WERI-Rb-1 (cell line): ENCODE data around the gene PRSS50.
"Not testable (repeated sequence)": the region's sequence is repeated elsewhere in the genome, so short reads cannot be mapped to it uniquely, and the experiment has no call there.

Source experiments
- DNase-seq: peaks from one replicate; pipeline ENCODE4 v3.0.0-alpha.2; 2020
- H3K27ac ChIP-seq: fragments of 250-450 bp; sonication (Bioruptor Pico); 2 replicates; pipeline ENCODE4 v1.5.1; 2020; ENCODE audit warnings: mild to moderate bottlenecking, moderate library complexity
- H3K27me3 ChIP-seq: fragments of 250-450 bp; sonication (Bioruptor Pico); 2 replicates; pipeline ENCODE4 v1.5.1; 2021; ENCODE audit warnings: mild to moderate bottlenecking, low read depth, moderate library complexity; ENCODE audit not compliant: insufficient read depth, severe bottlenecking
- H3K36me3 ChIP-seq: fragments of 250-450 bp; sonication (Bioruptor Pico); 2 replicates; pipeline ENCODE4 v1.5.1; 2020; ENCODE audit warnings: mild to moderate bottlenecking, moderate library complexity
- H3K4me3 ChIP-seq: 2 replicates; pipeline ENCODE4 v1.5.1; 2011; ENCODE audit warnings: low read depth, mild to moderate bottlenecking, control low read depth, low read length
- H3K9me3 ChIP-seq: fragments of 250-450 bp; sonication (Bioruptor Pico); 2 replicates; pipeline ENCODE4 v1.5.1; 2021; ENCODE audit warnings: mild to moderate bottlenecking, moderate library complexity; ENCODE audit not compliant: severe bottlenecking
- TF ChIP-seq, protein P1 (sequence below): IDR thresholded peaks from 2 replicates; pipeline ENCODE4 v1.5.1; 2011; ENCODE audit warnings: low read depth, mild to moderate bottlenecking, control low read depth, inconsistent platforms, low read length

The PRSS50 gene

DNA sequence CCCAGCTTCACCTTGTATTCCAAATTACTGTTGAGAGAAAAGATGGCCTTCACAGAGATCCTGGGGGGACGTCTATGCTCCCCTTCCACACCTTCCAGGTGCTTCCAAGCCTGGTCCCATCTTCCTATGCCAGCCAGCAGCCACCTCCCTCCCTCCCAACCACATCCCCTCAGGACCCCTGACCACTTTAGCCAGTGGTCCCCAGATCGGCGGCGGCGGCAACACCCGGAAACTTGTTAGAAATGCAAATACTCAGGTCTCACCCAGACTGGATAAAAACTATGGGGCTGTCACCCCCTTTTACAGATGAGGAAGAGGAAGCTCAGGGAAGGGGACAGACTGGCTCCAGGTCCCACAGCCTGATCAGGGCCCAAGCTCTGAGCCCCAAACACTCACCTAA lies 38.0 kb upstream of the PRSS50 start:
- Histone ChIP-seq H3K27me3 (no peaks in the 10 kb centered on the region), H3K4me3 (no peak overlapping the region), H3K9me3 (no peaks in the 10 kb centered on the region), H3K36me3 (no peaks in the 10 kb centered on the region), H3K27ac (no peak overlapping the region)
- TF ChIP-seq, protein P1, sequence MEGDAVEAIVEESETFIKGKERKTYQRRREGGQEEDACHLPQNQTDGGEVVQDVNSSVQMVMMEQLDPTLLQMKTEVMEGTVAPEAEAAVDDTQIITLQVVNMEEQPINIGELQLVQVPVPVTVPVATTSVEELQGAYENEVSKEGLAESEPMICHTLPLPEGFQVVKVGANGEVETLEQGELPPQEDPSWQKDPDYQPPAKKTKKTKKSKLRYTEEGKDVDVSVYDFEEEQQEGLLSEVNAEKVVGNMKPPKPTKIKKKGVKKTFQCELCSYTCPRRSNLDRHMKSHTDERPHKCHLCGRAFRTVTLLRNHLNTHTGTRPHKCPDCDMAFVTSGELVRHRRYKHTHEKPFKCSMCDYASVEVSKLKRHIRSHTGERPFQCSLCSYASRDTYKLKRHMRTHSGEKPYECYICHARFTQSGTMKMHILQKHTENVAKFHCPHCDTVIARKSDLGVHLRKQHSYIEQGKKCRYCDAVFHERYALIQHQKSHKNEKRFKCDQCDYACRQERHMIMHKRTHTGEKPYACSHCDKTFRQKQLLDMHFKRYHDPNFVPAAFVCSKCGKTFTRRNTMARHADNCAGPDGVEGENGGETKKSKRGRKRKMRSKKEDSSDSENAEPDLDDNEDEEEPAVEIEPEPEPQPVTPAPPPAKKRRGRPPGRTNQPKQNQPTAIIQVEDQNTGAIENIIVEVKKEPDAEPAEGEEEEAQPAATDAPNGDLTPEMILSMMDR = no peak
- DNase-seq = no peak

DNA sequence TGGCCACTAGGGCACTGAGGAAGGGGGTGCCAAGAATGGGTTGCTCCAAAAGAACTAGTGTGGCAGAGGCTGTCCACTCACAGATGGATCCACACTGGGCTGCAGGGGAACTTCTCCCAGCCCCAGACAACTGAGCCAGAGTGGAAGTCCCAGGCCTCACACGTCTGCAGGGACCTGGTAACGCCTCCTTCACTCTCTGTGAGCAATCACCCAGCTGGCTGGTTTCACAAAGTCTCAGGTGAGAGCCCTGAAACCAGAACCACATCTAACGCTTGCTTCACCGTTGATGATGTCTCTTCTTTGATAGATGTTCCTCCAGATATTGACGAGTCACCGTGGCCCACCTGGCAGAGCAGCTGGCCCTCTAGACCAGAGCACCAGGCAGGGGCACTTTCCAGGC lies 35.5 kb upstream of the PRSS50 start:
- H3K9me3 ChIP-seq, H3K27me3 ChIP-seq, H3K36me3 ChIP-seq, H3K4me3 ChIP-seq, H3K27ac ChIP-seq, DNase-seq: not testable (repeated sequence)

DNA sequence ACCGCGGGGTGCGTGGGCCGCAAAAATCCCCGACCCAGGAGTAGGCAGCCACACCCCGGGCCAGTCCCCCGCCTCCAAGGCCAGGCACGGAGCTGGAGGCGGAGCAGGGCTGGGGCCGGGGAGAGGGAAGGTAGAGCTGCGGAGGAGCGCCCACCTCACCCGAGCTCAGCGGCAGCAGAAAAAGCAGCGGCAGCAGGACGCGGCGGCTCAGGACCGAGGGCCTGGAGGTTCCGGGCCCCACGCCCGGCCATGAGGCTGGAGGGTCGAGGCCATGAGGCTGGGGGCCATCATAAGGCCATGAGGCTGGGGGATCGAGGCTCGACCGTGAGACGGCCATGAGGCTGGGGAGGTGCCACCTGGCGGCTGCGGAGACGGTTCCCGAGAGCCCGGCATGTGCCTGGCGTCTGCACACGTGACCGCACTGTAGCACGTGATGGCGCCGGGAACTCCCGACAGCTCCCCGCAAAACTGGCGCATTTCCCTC lies 32.9 kb upstream of the PRSS50 start:
- Histone ChIP-seq H3K4me3 (no peak overlapping the region), H3K36me3 (no peaks in the 10 kb centered on the region), H3K27ac (no peak overlapping the region), H3K27me3 (no peaks in the 10 kb centered on the region), H3K9me3 (no peaks in the 10 kb centered on the region)
- TF ChIP-seq, protein P1 = no peak
- DNase-seq = no peak

DNA sequence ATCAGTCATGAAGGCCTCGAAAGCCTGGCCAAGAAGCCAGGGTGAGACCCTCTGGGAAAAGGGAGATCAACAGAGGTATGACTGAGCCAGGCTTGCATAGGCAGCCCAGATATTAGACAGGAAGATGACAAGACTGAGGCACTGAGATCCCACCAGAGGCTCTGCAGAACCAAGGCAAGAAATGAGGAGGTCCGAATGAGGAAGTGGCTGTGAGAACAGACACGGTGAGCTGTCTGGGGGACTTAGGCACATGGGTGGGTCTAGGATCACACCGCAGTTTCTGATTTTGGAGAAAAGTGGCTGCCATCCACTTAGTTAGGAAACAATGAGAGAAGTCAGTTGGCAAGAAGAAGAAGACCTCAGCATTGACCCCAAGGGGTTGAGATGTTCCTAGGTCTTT lies 31.5 kb upstream of the PRSS50 start:
- H3K9me3 ChIP-seq = no peaks in the 10 kb centered on the region
- DNase-seq = no peak
- TF ChIP-seq, protein P1 = no peak
- H3K27ac ChIP-seq = no peak overlapping the region
- H3K36me3 ChIP-seq = no peaks in the 10 kb centered on the region
- no peak overlapping the region for H3K4me3 ChIP-seq
- H3K27me3 ChIP-seq = no peaks in the 10 kb centered on the region

DNA sequence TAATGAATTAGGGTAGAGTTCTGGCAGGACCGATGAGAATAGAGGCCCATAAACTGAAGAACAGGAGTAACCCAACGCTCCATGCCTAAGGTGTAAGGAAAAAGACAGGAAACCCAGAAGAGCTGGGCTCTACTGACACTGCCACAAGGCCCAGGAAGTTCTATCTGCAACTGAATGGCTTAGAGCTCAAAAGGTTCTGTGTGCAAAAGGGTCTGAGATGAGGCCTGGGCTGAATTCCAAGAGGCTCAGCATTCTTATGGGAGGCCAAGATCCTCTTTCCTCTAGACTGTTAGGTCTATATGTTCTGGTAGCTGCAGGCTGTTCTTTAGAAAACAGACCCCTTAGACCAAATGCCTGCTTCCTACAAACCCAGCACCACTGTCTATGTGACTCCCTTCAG lies 30.5 kb upstream of the PRSS50 start:
- H3K4me3 ChIP-seq = no peak overlapping the region
- DNase-seq = no peak
- H3K36me3 ChIP-seq = no peaks in the 10 kb centered on the region
- TF ChIP-seq, protein P1 = no peak
- no peak overlapping the region for H3K27ac ChIP-seq
- H3K27me3 ChIP-seq = no peaks in the 10 kb centered on the region
- H3K9me3 ChIP-seq = no peaks in the 10 kb centered on the region

DNA sequence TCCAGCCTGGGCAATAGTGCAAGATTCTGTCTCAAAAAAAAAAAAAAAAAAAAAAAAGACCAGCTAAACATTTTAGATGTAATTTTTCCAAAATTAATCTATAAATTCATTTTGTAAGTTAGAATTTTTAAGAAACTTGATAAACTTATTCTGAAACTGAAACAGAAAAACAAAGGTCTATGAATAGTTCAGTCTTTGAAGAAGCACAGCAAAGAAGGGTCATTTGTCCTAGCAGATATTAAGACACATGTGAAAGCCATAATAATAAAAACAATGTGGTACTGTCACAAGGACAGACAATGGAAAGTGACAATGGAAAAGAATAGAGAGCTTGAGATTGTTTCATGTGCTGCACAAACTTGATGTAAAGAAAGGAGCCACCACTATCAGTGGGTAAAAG lies 29.0 kb upstream of the PRSS50 start:
- no peaks in the 10 kb centered on the region for H3K36me3 ChIP-seq
- H3K27me3 ChIP-seq = no peaks in the 10 kb centered on the region
- no peaks in the 10 kb centered on the region for H3K9me3 ChIP-seq
- H3K27ac ChIP-seq = no peak overlapping the region
- TF ChIP-seq, protein P1 = no peak
- H3K4me3 ChIP-seq = no peak overlapping the region
- no peak for DNase-seq
